ENCODE results near the gene JMJD6.
"Not testable (repeated sequence)": the region's sequence is repeated elsewhere in the genome, so short reads cannot be mapped to it uniquely, and the experiment has no call there.

The JMJD6 gene

DNA sequence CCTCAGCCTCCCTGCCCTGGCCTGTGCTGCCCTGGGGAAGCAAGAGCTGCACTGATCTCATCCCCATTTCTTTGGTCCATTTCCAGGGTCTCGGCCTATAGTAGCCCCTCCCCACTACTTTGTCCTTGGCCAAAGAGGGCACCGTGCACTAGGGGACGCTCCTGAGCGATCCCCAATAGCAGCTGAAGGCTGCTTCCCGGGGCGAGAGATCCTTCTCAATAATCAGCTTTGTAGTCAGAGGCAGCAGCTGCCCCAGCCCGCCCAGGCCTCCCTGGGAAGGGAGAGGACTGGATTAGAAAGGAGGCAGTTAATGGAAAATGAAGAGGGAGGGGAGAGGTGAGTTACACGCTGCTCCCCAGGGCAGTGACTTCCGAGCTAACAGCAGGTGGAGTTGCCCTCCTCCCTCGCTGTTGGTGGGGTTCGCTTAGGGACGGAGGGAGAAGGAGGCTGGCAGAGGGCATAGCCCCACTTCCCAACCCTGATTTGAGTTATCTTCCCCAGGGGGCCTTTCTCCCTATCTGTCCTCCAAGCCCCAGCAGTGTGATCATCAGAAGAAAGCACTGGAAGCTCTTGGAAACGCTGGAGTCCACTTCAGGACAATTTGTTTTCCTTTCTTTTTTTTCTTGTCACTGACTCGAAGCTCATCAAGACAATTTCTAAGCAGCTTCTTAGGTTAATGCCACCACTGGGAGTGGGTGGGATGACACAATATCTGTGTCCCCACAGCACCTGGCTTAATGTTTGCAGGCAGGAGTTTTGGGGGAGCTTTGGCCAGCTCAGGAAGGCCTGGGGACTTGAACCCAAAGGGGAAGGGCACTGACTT lies 18.2 kb downstream of the JMJD6 start:
- Mint-ChIP-seq H3K4me1 (ENCODE audit: low read depth in 2 of 2) (peaks cover 21 to 27% of the 10 kb centered on the region in 2 donors), H3K4me3 (peak overlapping the region in 1 of 2 donors; percentile 72), H3K27me3 (no peaks in the 10 kb centered on the region), H3K27ac (peak overlapping the region in 1 of 2 donors; percentile 8), H3K36me3 (ENCODE audit: insufficient read depth) (peaks cover 21% of the 10 kb centered on the region), H3K9me3 (no peaks in the 10 kb centered on the region)
- ATAC-seq (replicated peaks) (no peak), DNase-seq (no peak)

DNA sequence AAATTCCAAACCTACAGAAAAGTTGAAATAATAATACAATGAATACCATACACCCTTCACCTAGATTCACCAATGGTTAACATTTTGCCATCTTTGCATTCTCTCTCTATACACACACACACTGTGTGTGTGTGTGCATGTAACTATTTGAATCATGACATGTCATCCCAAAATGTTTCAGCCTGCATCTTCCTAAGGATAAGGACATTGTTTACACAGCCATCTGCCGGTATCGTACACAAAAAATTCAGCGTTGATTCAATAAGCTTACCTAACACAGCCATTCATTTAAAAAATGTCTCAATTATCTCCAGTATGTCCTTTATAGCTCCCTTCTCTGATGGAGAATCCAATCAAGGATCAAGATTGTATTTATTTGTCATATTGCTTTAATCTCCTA lies 19.6 kb downstream of the JMJD6 start:
- H3K27ac Mint-ChIP-seq, result no peak overlapping the region
- no peaks in the 10 kb centered on the region for H3K9me3 Mint-ChIP-seq
- peaks cover 10% of the 10 kb centered on the region for H3K36me3 Mint-ChIP-seq (ENCODE audit: insufficient read depth)
- ATAC-seq (replicated peaks) (no peak), DNase-seq (no peak)
- H3K27me3 Mint-ChIP-seq, result no peaks in the 10 kb centered on the region
- H3K4me3 Mint-ChIP-seq, result no peak overlapping the region
- peaks cover 21 to 27% of the 10 kb centered on the region in 2 donors for H3K4me1 Mint-ChIP-seq (ENCODE audit: low read depth in 2 of 2)

DNA sequence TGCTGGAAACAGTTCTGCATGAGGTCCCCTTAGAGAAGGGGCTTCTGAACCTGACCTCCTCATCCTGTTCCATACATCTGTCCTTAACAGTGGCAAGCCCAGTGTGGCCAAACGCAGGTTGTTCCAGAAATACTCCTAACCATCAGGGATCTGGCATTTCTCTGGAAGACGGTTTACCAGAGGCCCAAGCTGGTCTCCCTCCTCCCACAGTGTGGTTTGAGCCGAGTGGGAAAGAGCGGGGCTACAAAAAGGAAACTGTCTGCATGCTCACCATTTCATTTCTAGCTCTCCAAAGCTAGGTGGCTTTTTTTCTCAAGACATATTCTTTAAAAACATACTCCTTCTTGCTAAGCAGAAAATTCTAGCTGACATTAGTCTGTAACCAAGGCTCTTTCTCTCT lies 21.6 kb downstream of the JMJD6 start:
- no peaks in the 10 kb centered on the region for H3K9me3 Mint-ChIP-seq
- no peak for ATAC-seq (replicated peaks)
- no peak overlapping the region for H3K4me3 Mint-ChIP-seq
- peaks cover 4% of the 10 kb centered on the region for H3K36me3 Mint-ChIP-seq (ENCODE audit: insufficient read depth)
- DNase-seq, result no peak
- no peaks in the 10 kb centered on the region for H3K27me3 Mint-ChIP-seq
- H3K4me1 Mint-ChIP-seq (ENCODE audit: low read depth in 2 of 2), result peaks cover 22 to 34% of the 10 kb centered on the region in 2 donors
- H3K27ac Mint-ChIP-seq, result no peak overlapping the region

DNA sequence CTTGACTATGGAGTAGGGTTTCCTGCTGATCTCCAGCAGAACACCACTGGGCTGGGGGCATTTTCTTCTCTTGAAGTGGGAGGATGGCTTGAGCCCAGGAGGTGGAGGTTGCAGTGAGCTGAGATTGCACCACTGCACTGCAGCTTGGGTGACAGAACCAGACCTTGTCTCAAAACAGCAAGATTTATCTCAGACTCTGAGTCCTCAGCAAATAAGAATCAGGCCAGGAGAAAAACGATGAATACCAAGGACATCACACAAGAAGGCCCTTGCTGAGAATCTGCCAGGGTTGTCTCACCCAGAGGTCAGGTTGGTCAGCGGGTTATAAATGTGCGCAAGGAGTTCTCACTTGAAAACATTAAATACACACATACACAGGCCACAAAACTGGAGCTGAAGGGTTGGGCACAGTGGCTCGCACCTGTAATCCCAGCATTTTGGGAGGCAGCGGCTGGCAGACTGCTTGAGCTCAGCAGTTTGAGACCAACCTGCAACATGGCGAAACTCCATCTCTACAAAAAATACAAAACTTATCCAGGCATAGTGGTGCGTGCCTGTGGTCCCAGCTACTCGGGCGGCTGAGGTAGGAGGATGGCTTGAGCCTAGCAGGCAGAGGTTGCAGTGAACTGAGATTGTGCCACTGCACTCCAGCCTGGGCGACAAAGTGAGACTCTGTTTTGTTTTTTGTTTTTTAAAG lies 23.3 kb downstream of the JMJD6 start:
- H3K27ac Mint-ChIP-seq, result no peak overlapping the region
- DNase-seq (no peak), ATAC-seq (replicated peaks) (no peak)
- H3K9me3 Mint-ChIP-seq, result no peaks in the 10 kb centered on the region
- H3K36me3 Mint-ChIP-seq (ENCODE audit: insufficient read depth), result no peaks in the 10 kb centered on the region
- no peak overlapping the region for H3K4me3 Mint-ChIP-seq
- H3K4me1 Mint-ChIP-seq (ENCODE audit: low read depth in 2 of 2), result peaks cover 15 to 24% of the 10 kb centered on the region in 2 donors
- H3K27me3 Mint-ChIP-seq, result no peaks in the 10 kb centered on the region

DNA sequence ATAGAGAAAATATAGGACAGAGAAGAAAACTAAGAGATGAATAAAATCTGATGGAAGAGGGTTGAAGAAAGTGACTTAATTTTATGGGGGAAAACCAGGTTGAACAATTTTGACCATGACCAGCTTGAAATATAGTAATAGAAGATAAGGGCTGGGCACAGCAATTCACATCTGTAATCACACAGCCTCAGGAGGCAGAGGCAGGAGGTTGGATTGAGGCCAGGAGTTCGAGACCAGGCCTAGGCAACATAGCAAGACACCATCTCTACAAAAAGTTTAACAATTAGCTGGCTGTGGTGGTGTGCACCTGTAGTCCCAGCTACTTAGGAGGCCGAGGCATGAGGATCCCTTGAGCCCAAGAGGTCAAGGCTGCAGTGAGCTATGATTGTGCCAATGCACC lies 24.3 kb downstream of the JMJD6 start:
- Mint-ChIP-seq H3K4me3 (no peak overlapping the region), H3K36me3 (ENCODE audit: insufficient read depth) (no peaks in the 10 kb centered on the region), H3K27ac (peak overlapping the region in 1 of 2 donors; percentile 10), H3K9me3 (no peaks in the 10 kb centered on the region), H3K4me1 (ENCODE audit: low read depth in 2 of 2) (peaks cover 17 to 24% of the 10 kb centered on the region in 2 donors), H3K27me3 (no peaks in the 10 kb centered on the region)
- DNase-seq (no peak), ATAC-seq (replicated peaks) (no peak)

DNA sequence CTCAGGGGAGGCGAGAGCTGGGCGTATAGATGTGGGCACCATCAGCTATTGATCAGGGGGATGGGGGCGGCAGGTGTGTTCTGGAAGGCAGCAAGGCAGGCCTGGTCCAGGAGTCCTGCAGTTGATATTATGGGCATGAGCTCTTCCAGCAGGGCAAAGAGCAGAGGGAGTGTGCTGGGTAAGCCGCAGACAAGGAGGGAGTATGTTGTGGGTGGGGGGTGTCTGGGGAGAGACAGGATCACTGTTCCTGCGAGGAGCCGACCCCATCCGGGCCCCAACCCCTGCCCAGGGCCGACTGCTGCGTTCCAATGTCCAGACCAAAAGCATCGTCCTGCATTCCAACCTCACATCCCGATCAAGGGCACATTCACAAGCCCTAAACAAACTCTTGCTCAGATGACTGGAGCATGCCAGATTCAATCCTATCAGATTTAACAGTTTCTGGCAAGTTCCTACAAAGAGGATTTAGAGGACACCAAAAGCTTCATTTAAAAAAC lies 24.9 kb downstream of the JMJD6 start:
- peaks cover 22 to 24% of the 10 kb centered on the region in 2 donors for H3K4me1 Mint-ChIP-seq (ENCODE audit: low read depth in 2 of 2)
- H3K4me3 Mint-ChIP-seq, result no peak overlapping the region
- H3K9me3 Mint-ChIP-seq, result no peaks in the 10 kb centered on the region
- peak overlapping the region in 1 of 2 donors; percentile 10 for H3K27ac Mint-ChIP-seq
- DNase-seq (no peak), ATAC-seq (replicated peaks) (no peak)
- H3K36me3 Mint-ChIP-seq (ENCODE audit: insufficient read depth), result no peaks in the 10 kb centered on the region
- no peaks in the 10 kb centered on the region for H3K27me3 Mint-ChIP-seq

DNA sequence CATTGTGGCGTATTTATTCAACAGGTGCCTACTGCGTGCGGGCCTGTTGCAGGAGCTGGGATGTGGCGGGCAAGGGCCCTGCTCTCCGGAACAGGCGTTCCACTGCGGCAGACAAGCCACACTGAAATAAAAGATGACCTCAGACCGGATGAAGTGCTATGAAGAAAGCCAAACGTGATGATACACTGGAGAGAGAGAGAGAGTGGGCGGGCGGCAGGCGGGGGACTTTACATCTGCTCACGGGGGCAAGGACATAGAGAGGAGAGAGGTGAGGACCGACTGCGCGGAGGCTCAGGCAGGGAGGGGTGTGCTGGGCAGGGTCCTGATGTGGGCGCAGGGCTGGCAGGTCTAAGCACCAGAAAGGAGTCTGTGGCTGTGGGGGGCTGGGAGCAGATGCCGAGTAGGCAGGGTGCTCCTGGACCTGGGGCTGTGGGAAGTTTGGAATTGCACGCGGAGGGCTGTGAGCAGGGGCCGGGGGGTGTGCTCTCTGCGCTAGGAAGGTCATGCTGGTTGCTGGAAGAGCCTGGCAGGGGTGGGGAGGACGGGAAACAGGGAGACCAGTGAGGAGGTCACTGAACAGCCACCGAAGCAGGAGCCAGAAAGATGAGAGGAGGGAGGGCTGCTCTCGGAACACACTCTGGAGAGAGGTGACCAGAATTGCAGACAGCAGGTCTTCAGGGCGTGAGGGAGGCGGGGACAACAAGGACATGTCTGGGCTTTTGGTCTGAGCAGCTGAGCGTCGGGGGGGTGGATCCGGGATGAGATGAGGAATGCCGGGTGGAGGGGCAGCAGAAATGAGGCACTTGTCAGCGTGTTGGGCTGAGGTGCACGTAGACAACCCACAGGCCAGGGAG lies 25.6 kb downstream of the JMJD6 start:
- ATAC-seq (replicated peaks) (peak; percentile 84), DNase-seq (peak in 2 of 3 experiments; percentile 25 to 27)
- Mint-ChIP-seq H3K36me3 (ENCODE audit: insufficient read depth) (no peaks in the 10 kb centered on the region), H3K4me1 (ENCODE audit: low read depth in 2 of 2) (peaks cover 25 to 27% of the 10 kb centered on the region in 2 donors), H3K4me3 (peak overlapping the region; percentile 64 to 70), H3K9me3 (no peaks in the 10 kb centered on the region), H3K27me3 (no peaks in the 10 kb centered on the region), H3K27ac (peak overlapping the region; percentile 81 to 92)

DNA sequence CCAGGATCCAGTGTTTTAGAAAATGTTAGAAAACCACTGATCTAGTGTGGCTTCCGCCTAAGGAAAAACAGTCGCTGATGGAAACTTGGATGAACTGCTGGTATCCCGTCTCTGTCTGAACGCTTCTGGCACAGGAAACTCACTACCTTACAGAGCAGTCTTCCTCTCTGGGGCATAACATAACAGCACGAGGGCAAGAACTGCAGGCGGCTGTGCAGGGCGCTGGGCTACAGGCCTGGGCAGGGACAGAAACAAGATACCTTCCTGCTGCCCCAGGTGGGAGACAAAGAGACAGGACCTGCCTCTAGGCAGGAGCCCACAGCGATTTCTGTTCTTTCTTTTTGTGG lies 26.2 kb downstream of the JMJD6 start:
- peak overlapping the region; percentile 81 to 92 for H3K27ac Mint-ChIP-seq
- H3K4me1 Mint-ChIP-seq (ENCODE audit: low read depth in 2 of 2), result peaks cover 27 to 29% of the 10 kb centered on the region in 2 donors
- peak overlapping the region; percentile 64 to 70 for H3K4me3 Mint-ChIP-seq
- no peaks in the 10 kb centered on the region for H3K9me3 Mint-ChIP-seq
- ATAC-seq (replicated peaks), result no peak
- H3K36me3 Mint-ChIP-seq (ENCODE audit: insufficient read depth), result no peaks in the 10 kb centered on the region
- H3K27me3 Mint-ChIP-seq, result no peaks in the 10 kb centered on the region
- no peak for DNase-seq

DNA sequence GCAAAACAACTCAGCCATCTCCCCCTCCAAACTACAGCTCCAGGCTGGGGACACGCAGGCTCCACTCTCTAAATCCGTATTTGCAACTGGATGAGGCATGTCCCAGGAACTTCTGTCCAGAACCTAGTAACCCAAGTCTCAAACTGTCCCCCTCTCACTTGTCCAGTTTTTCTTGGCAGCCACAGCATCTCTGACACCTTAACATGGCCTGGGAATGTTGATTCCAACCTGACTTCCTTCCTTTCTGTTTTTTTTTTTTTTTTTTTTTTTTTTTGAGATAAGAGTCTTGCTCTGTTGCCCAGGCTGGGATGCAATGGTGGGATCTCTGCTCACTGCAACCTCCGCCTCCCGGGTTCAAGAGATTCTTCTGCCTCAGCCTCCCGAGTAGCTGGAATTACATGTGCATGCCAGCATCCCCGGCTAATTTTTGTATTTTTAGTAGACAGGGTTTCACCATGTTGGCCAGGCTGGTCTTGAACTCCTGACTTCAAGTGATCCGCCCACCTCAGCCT lies 27.9 kb downstream of the JMJD6 start:
- Mint-ChIP-seq H3K27ac (peak overlapping the region; percentile 60 to 81), H3K4me1 (ENCODE audit: low read depth in 2 of 2) (peaks cover 27 to 30% of the 10 kb centered on the region in 2 donors)
- not testable (repeated sequence) for DNase-seq; H3K4me3 Mint-ChIP-seq; H3K36me3 Mint-ChIP-seq (ENCODE audit: insufficient read depth); H3K27me3 Mint-ChIP-seq; ATAC-seq (replicated peaks); H3K9me3 Mint-ChIP-seq

DNA sequence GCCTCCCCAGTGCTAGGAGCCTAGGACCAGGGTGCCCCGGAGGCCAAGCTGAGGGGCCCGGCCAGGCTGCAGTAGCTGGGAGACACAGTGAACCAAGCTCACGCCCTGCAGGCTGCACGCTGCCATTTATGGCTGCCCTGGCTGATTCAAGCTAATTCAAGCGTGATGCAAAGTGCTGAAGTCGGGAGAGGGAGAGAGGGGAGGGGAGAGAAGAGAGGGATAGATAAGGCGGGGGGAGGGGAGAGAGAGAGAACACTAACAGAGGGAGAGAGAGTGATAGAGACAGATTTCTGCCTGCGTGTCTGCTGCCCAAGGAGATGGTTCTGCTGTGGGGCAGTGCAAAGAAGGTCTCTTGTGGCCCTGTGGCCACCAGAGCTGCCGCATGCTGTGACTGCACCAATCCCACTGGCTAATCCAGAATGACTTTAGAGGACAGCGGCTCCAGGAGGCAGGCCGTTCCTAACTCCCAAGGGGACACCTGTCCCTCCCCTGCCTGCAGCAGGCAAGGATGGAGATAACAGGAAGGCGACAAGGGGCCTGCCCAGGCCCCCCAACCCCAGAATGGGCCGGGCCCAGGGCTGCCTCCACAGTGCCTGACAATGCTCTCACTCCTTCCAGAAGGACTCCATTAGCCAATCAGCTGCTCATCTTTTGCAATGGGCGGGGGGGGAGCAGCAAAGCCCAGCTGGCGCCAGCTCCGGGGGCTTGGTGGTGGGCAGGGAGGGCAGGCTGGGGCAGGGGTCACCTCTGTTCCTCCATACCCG lies 28.5 kb downstream of the JMJD6 start:
- DNase-seq (no peak), ATAC-seq (replicated peaks) (no peak)
- H3K27ac Mint-ChIP-seq, result peak overlapping the region; percentile 60 to 64
- H3K36me3 Mint-ChIP-seq (ENCODE audit: insufficient read depth), result peaks cover 3% of the 10 kb centered on the region
- H3K27me3 Mint-ChIP-seq, result no peaks in the 10 kb centered on the region
- peaks cover 27 to 30% of the 10 kb centered on the region in 2 donors for H3K4me1 Mint-ChIP-seq (ENCODE audit: low read depth in 2 of 2)
- H3K4me3 Mint-ChIP-seq, result no peak overlapping the region
- no peaks in the 10 kb centered on the region for H3K9me3 Mint-ChIP-seq

DNA sequence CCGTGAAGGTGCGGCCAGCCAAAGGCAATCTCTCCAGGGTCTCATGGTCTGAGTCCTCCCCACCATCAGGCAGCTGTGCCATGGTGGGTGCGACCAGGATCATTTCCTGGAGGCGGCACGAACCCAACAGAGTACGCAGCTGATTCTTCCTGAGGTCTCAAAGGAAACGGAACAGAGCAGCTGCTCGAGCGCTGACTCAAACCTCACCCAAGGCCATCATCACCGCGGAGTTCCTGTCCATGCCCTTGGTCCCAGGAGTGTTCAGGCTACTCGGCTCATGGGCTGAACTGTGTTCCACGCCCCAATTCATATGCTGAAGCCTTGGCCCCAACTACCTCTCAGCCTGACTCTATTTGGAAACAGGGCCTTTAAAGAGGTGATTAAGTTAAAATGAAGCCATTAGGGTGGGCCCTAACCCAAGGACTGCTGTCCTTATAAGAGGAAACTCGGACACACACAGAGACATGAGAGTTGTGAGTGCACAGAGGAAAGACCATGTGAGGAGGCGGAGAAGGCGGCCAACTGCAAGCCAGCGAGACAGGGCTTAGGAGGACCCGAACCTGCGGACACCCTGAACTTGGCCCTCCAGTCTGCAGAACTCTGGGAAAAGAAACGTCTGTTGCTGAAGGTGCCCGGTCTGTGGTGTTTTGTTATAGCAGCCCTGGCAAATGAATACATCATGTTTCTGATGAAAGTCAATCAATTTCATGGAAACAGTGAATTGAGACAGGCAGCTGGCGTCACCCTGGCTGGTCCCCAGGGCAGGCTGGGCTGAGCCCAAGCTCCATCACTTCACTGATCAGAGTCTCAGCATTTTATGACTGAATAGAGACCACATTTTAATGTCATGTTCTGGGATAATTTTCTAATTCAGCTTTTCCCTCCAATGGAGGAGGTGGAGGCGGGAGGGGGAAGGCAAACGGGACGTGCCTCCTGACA lies 29.4 kb downstream of the JMJD6 start:
- Mint-ChIP-seq H3K27me3 (no peaks in the 10 kb centered on the region), H3K4me3 (peak overlapping the region in 1 of 2 donors; percentile 10), H3K36me3 (ENCODE audit: insufficient read depth) (peaks cover 3% of the 10 kb centered on the region), H3K4me1 (ENCODE audit: low read depth in 2 of 2) (peaks cover 27 to 30% of the 10 kb centered on the region in 2 donors), H3K27ac (peak overlapping the region; percentile 64 to 68), H3K9me3 (no peaks in the 10 kb centered on the region)
- no peak for DNase-seq
- ATAC-seq (replicated peaks), result no peak

Data from effector memory CD8-positive, alpha-beta T cell (primary cell).